GM19035 (cell line): ENCODE data around the gene TSPAN3.
A peak's percentile ranks its signal among the peaks of the same experiment; 100 is the strongest.

Experiments
- ATAC-seq: cut with Tn5 transposase; IDR thresholded peaks from one replicate; pipeline ENCODE4 v1.9.1; 2021; ENCODE audit not compliant: unreplicated experiment

TSPAN3 gene

DNA sequence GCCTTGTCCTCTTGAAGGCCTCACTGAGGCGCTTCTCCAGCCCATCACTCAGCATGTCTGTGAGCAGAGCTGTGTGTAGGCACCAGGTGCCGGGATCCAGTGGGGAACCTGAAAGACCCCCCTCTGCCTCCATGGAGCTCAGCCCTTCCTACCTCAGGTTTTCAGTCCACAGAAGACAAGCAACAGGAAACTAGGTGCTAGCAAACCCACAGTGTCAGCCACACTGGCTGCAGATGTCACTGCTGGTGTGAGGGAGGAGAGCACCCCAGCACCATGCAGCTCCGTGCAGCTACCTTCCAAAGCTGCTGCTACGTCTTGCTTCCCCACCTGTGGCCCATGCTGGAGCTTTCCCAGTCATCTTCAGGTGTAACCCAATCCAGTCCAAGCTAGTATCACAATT, 58.0 kb downstream of the TSPAN3 start:
- ATAC-seq: no peak

DNA sequence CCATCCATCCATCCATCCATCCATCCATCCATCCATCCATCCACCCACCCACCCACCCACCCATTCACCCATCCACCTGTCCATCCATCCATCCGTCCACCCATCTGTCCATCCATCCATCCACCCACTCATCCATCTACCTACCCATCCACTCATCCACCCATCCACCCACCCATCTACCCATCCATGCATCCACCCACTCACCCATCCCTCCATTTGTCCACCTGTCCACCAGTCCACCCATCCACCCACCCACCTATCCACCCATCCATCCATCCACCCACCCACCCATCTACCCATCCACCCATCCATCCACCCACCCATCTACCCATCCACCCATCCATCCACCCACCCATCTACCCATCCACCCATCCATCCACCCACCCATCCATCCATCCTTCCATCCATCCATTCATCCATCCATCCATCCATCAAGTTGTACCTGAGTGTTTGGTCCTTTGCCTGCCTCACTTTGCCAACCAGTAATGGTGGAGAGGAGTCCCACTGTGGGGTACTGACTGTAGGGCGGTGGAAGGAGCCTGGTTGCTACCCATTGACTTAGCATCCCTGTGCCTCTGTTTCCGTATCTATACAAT, 58.7 kb downstream of the TSPAN3 start:
- ATAC-seq: no peak

DNA sequence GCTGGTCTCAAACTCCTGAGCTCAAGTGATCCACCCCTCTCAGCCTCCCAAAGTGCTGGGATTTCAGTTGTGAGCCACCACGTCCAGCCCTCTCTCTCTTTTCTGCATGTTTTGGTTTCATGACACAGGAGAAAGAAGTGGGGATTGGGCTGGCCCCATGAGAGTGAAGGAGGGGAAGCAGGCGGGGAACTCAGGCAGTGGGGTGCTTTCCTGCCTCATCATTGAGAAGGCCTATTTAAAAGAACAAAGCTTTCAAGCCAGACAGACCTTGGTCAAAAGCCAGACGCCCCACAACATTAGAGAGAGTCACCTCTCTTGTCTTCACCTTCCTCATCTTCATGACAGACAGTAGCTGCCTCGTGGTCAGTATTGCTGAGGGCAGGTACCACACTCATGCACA, 60.1 kb downstream of the TSPAN3 start:
- no peak for ATAC-seq

DNA sequence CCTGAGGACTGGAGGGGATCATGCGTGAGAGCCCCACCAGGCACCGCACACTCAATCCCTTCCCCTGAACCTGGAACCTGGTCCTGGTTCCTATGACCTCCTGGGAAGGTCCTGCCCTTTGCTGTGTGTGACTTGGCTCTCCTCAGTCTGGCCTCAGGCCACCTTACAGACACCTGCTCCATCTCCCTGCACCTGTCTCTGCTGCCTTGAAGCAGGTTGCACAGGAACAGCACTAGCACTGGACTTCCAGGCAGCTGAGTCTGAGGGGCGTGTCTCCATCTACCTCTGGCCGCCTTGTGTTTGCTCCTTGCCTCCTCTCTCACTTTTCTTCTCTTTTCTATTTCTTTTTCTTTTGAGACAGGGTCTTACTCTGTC, 60.6 kb downstream of the TSPAN3 start:
- no peak for ATAC-seq

DNA sequence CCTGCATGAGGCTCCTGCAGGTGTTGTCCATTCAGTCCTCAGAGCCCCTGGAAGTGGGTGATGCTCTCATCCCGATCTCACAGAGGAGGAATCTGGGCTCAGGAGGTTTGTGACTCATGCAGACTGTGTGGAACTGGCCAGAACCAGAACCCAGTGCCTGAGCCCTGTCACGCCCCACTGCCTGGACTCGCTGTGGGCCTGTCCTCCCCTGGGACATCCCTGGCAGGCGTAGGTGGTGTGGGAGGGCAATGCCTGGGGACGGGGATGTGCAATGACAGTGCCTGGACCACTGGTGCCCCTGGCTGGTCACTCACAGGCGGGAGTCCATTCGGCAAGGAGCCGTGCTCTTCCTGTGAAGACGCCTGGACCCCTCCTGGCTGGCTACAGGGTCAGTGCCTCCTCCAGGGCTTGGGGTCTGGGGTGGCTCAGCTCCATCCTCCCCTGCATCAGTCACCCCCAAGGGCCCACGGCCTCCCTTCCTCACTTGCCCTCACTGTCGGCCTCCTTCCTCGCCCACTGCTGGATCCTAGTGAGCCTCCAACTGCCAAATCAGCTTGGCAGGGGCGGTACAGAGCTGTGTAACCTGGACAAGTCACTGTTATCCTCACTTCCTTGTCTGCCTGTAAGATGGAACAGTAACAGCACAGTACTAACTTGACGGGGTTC, 61.1 kb downstream of the TSPAN3 start:
- no peak for ATAC-seq

DNA sequence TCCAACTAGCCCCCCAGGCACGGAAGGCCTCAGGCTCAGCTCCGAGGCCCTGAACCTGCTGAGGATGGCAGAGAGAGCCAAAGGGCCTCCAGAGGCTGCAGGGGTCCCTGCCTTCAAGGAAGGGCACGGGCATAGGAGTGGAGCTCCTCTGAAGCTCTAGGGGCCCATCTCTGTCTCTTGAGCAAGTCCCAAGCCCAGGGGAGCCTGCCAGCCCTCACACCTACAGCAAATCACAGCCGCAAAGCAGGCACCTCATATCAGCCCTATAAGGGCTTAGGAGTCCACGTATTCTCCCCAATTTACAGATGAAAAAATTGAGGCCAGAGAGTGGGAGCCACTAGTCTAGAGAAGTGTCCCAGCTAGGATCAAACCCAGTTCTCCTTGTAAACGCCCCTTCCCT, 61.7 kb downstream of the TSPAN3 start:
- no peak for ATAC-seq

DNA sequence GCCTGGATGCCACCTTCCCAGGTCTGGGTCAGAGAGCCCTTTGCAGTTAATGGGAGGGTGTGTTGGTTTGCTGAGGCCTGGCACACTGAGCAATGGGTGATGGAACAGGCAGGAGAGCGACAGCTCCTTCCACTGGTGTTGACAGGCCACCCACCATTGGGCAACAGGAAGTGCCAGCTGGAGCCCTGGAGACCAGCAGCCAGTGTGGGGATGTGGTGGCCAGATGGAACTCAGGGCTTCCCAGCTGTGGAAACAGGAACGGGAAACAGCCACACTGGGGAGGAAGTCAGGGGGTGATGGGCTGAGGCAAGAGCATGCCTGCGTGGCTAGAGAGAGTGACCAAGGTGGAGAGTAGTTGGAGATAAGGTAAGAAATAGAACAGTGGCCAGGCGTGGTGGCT, 66.7 kb downstream of the TSPAN3 start:
- ATAC-seq: no peak

DNA sequence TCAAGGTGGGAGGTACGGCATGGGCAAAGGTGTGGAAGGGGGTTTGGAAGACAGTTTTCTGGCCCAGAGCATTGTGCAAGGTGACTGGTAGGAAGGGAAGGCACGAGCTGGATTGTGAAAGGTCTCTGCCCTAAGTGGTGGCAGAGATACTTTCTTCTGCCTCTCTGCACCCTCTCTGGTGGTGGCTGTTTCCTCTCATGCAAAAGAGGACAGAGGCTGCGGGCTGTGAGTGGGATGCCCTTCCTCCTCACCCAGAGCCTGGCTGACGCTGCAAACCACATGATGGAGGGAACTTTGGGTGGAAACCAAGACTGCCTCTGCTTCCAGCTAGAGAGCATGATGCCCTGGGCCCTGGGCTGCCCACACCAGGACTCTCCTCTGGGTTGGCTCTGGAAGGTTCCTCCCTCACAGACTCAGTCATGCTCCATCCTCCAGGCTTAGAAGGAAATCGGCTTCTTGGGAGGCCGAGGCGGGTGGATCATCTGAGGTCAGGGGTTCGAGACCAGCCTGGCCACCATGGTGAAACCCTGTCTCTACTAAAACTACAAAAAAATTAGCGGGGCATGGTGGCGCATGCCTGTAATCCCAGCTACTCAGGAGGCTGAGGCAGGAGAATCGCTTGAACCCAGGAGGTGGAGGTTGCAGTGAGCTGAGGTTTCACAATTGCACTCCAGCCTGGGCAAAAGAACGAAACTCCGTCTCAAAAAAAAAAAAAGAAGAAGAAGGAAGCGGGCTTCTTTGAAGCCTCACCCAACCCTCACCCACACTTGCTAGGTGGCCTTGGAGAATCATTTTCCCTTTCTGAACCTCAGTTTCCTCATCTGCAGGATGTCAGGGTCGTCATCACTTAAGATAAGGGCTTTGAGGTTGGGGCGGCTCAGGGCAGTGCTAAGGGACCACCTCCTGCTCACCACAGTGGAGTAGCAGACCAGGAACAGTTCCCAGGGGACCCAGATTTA, 67.7 kb downstream of the TSPAN3 start:
- peak; percentile 72 for ATAC-seq

DNA sequence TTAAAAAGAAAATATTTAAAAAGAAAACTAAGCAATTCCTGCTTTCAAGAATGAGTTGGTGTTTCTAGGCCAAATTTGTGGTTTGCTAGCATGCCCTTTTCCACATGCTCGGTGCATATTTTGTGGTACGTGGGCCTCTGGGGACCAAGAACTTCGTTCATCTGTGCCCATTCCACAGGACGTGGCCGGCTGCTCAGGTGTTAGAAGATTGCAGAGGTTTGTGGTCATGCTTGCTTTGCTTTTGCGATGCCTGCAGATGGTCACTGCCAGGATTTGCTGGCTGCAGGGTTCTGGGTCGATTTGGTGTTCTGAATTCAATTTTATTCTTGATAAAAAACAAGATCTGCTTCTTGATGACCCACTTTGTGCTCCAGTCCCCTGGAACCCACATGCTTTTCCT, 68.5 kb downstream of the TSPAN3 start:
- ATAC-seq: no peak

DNA sequence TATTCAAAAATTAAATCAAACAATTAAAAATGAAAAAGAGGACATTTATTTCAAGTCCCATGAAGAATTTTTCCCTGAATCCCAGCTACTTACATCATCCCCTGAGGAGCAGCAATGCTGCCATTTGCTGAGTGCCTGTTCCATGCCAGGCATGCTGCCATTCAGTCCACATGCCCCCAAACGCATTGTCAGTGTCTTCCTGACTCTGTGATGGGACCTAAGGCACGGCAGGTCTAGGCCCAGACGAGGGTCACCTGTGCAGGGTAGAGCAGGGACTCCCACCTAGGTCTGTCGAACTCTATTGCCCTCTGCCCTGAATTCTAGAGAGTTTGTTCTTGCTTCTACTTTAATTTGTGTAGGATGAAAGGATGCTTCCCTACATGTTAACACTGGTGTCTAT, 68.9 kb downstream of the TSPAN3 start:
- ATAC-seq: no peak

DNA sequence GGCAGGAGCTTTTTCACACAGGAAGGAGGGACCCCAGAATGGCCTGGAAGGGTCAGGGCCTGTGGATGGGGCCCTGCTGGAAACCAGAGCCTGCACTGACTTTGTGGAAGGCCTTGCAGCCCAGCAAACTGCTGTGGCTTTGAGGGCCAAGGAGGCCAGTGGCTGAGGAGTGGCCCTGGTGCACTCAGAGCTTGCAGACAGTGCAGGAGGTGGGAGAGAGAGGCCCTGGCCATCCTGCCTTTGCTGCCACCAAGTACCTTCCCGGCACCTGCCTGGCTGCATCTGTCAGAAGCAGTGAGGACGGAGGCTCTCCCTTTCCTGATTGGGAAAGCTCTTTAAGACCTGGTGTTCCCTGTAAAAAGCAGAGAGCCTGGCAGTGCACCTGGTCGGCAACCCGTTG, 69.6 kb downstream of the TSPAN3 start:
- ATAC-seq: no peak

DNA sequence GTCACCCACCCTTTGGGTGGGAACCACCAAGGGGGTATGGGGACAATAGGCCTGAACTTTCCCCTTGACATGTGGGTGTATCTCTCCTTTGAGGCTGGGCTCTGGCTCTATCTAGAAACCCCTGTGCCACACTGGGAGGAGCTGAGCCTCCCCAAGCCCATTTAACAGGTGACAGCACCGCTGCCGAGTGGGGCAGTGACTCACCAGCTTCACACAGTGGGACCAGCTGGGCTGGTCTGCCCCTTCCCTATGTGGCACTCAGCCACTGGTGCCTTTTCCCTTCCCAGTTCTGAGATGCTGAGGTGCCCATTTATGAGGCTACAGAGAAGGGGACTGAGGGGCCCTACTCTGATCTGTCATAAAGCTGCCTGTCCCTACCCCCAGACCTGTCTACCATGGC, 70.9 kb downstream of the TSPAN3 start:
- no peak for ATAC-seq

DNA sequence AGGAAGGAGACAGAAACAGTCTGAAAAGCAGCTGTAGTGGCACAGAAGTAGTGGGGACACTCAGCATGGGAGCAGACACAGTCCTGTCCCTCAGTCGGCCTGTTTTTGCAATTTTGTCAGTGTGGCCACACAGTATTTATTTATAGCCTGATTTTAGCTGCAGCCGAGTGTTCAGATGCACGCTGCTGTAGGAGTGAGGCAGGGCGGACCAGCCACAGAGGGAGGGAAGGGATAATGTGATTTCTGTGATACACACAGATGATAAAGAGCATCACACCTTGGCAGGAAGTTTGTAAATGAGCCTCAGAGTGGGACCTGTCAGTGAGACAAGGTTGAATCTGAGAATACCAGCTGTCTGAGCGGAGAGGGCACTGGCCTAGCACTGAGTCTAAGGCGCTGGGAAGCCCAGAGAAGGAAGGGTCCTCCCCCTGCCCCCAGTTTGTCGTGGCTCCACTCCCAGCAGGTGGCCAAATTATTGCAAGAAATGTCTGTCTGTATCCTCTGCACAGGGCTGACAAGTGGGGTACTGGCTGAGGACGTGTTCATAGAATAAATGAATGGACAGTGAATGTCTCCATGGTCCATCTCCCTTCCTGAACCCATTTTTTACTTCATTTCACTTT, 72.1 kb downstream of the TSPAN3 start:
- no peak for ATAC-seq

DNA sequence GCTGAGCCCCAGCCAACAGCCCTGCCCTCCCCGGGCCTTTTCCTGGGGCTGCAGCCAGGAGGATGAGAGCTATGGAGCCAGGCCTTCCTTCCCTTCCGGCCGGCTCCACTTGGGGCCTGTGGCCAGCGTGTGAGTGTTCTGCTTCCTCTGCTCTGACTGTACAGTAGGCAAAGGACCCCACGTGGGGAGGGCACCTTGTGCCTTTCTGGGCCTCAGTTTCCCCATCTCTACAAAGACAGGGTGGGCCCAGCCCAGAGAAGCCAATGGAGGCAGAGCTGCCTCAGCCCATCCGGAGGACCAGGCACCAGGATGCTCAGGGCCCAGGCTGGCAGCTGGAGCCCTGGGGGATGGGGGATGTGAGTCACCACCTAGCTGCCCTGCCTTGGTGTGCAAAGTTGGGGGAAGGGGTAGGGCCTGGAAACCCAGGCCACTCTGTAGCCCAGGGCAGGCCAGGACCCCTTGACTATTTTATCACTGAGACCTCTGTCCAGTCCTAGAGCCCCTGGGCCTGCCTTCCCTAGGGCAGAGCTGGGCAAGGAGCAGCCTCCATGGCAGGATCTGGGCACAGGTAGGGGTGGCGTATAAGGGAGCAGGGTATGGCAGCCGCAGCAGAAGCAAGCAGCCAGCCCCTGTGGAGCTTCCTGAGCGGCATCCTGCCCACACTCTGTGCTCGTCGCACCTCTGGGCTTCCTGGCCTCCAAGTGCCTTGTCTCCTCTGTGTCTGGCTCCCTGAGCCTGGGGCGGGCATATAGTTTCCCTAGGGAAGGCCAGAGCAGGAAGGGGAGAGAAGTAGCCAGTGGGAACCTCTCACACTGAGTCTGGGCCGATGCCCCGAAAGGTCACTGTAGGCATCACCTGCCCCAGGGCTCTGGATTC, 74.1 kb downstream of the TSPAN3 start:
- ATAC-seq: no peak

DNA sequence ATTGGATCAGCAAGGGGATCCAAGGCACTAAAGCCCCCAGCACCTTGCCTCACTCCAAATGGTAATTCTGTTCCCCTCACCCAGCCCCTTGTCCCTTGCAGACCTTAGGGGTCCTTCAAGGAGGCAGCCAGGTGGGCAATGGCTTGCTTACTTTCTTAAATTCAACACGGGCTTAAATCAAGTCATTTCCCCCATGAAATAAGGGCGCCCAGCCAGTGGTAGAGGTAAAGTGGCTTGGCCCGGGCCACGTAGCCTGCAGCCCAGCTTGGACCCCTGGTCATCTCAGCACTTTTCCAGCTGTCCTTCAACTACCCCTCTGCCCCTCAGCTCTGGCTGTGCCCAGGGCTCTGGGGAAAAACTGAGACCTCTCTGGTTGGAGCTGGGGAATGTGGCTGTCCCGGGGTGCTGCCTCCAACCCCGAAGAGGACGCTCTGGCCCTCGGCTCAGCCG, 74.8 kb downstream of the TSPAN3 start:
- ATAC-seq: no peak

DNA sequence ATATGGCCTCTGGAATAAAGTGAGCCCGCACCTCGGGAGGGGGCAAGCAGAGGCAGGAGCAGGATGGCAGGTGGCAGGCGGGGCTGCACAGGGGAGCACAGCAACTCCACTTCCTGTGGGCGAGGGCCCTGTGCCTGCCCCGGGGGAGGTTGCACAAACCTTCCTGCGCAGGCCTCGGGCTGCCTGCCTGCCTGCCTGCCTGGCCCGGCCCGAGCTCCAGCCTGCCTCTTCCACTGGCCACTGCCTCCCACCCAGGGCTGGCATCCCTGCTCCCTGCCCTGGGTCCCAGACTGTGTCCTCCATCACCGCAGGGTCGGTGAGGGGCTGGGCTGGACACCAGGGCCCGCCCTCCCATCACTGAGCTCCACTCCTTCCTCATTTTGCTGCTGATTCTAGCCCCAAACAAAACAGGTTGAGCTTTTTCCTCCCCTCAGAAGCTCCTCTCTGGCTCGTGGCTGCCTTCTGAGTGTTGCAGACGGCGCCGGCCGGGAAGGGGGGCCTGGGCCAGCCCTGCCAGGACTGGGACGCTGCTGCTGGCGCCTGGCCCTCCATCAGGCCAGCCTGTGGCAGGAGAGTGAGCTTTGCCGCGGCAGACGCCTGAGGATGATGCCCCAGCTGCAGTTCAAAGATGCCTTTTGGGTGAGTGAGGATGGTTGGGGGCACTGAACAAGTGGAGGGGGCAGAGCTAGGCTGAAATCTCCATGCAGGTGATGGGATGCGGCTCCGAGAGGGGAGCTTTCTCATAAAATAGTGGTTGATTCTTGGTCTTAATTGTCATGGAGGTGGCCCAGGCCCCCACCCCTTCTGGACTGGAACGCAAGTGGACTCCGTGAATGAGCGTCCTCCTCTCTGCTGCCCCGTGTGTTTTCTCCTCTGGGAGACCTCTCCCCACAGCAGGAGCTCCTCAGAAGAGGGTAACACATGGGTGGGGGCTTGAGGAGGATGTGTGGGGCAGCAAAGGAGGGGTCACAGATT, 75.7 kb downstream of the TSPAN3 start, which contains the start of gene PSTPIP1:
Gene PSTPIP1 (plus strand): TSS at position 156 of the 975 bp plus-strand sequence. CDS start 448 bp downstream, at position 604.
- no peak for ATAC-seq

DNA sequence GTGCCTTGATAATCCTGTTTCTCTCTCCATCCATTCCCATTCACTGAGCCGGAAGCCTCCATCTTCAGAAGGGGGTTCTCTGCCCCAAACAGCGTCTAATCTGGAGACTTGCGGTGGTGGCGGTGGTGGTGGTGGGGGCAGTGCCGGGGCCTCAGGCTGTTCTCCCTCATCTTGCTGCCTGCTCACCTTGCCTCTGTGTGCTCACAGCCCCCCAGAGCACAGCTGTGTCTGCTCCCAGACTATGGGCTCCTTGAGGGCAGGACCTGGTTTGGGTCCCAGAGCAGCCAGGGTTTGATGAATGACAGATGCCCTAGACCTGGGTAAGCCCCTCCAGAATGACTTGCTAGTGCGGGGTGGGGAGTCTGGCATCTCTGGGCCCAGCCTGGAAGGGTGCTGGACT, 76.4 kb downstream of the TSPAN3 start:
- ATAC-seq: no peak

DNA sequence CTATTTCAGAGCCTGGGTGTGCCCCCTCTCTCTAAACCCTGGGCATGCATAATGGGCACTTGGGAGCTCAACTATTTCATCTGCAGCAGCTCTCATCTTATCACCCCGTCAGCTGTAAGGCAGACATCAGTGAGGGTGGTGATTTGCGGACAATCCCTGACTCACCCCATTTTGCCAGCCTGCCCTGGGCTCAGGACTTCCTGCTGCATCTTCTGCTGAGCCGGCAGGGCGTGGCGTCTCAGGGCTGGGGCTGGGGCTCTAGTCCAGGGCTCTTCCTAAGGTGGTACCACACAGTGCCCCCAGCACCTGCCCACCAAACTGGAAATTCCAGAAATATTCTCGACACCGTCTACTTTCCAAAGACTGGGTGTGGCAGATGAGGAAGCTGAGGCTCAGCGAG, 76.9 kb downstream of the TSPAN3 start:
- no peak for ATAC-seq

DNA sequence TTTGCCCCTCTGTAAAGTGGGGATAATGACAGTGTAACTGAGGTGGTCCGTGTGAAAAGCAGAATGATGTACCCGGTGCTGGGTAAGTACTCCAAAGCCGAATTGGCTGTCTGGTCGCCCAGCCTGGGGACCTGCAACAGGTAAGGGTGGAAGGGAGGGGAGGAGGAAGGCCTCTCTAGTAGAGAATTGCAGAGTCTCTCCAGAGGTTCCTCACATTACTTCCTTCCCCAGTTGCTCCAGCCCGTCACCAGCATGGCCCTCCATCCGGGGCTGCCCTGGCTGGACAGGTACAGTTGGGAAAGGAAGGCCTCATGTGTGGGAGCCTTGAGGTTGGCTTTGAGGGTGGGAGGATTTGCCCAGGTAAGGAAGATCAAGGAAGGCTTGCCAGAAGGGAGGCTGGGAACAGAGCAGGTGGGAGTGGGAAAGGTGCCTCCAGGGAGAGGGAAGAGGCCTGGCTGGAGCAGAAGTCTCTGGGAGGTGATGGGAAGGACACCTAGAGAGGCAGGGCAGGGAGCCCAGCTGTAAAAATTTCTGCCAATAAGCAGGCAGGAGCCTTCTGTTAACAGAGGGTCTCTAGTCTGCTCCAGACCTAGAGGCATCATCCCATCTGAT, 77.7 kb downstream of the TSPAN3 start:
- no peak for ATAC-seq
